Spleen (tissue), 7 donors: ENCODE measurements around the gene NCL.

Experiments
- POLR2AphosphoS5 ChIP-seq, 3 donors: sonication (generic); formaldehyde crosslinking; IDR thresholded peaks; one replicate each; pipeline ENCODE4 v1.5.1; 2017; ENCODE audit warnings: antibody characterized with exemption in 3 of 3
- TF ChIP-seq, protein P1 (sequence below), 11 experiments: fragments of 200-600 bp in 7 of 11; fragments of 450-650 bp in 4 of 11; sonication (generic) in 4 of 11; IDR thresholded peaks in 8 of 11; conservative IDR thresholded peaks in 3 of 11; 1 replicate in 7 of 11; 2 replicates in 4 of 11; pipeline versions ENCODE4 v1.4.0 to v1.8.0; 2016 to 2021; ENCODE audit warnings: antibody characterized with exemption in 11 of 11, inconsistent platforms in 4 of 11, mild to moderate bottlenecking in 1 of 11
- donor health status: DM: no; HTN: no; CAD: no; lungs with moderate emphysema.
- donor health status: DM: no; HTN: no; CAD: no.
- donor health status: DM: no; HTN: no; CAD: no.

DNA sequence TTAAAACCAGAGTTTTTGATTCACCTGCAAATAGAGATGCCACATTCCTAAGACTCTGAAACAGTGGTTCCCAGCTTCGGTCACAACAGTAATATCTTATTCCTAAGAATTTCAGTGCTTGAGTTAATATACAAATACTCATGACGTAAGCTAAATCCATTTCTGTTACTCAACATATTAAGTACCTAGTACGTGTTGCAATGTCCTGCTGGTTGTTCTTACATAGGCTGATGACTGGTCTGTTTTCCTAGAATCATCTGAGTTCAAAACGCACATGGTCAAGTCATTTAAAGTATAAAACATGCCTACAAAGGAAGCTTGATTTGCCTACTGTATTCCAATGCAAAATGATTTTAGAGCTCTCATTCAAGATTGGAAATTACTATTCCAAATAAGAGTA lies 7.2 kb downstream of the NCL start:
- TF ChIP-seq, protein P1, sequence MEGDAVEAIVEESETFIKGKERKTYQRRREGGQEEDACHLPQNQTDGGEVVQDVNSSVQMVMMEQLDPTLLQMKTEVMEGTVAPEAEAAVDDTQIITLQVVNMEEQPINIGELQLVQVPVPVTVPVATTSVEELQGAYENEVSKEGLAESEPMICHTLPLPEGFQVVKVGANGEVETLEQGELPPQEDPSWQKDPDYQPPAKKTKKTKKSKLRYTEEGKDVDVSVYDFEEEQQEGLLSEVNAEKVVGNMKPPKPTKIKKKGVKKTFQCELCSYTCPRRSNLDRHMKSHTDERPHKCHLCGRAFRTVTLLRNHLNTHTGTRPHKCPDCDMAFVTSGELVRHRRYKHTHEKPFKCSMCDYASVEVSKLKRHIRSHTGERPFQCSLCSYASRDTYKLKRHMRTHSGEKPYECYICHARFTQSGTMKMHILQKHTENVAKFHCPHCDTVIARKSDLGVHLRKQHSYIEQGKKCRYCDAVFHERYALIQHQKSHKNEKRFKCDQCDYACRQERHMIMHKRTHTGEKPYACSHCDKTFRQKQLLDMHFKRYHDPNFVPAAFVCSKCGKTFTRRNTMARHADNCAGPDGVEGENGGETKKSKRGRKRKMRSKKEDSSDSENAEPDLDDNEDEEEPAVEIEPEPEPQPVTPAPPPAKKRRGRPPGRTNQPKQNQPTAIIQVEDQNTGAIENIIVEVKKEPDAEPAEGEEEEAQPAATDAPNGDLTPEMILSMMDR (IDR thresholded peaks at IDR 0.05 in 8 of 11, conservative IDR thresholded peaks at IDR 0.05 in 3 of 11) = no peak
- TF ChIP-seq POLR2AphosphoS5 (IDR thresholded peaks at IDR 0.05) = no peak
